HG03565 (cell line): ENCODE data around the gene PTPRC.

Experiments
- ATAC-seq: cut with Tn5 transposase; IDR thresholded peaks from one replicate; pipeline ENCODE4 v1.9.1; 2021; ENCODE audit warnings: mild to moderate bottlenecking, moderate library complexity; ENCODE audit not compliant: unreplicated experiment

PTPRC gene

GRCh38 chr1:198694542-198694941 is 55.7 kb downstream of the PTPRC start:
- no peak for ATAC-seq

- peak; percentile 65 for ATAC-seq
Observed at GRCh38 chr1:198696211-198696610, 57.4 kb downstream of the PTPRC start.

GRCh38 chr1:198699167-198700015 is 60.6 kb downstream of the PTPRC start:
- ATAC-seq: no peak

- ATAC-seq: no peak
Observed at GRCh38 chr1:198700016-198700392, 61.2 kb downstream of the PTPRC start.

- ATAC-seq: no peak
Observed at GRCh38 chr1:198700396-198700795, 61.6 kb downstream of the PTPRC start.

- no peak for ATAC-seq
Observed at GRCh38 chr1:198701250-198701649, 62.4 kb downstream of the PTPRC start.

GRCh38 chr1:198701766-198702539 is 63.1 kb downstream of the PTPRC start:
- no peak for ATAC-seq

- ATAC-seq: no peak
Observed at GRCh38 chr1:198708761-198709525, 70.1 kb downstream of the PTPRC start.

GRCh38 chr1:198711837-198712236 is 73.0 kb downstream of the PTPRC start:
- no peak for ATAC-seq

GRCh38 chr1:198713081-198713480 is 74.2 kb downstream of the PTPRC start:
- no peak for ATAC-seq

- ATAC-seq: no peak
Observed at GRCh38 chr1:198714271-198714670, 75.4 kb downstream of the PTPRC start.

- no peak for ATAC-seq
Observed at GRCh38 chr1:198716051-198716450, 77.2 kb downstream of the PTPRC start.

- ATAC-seq: no peak
Observed at GRCh38 chr1:198717510-198717909, 78.7 kb downstream of the PTPRC start.

GRCh38 chr1:198723127-198723526 is 84.3 kb downstream of the PTPRC start:
- ATAC-seq: no peak

- ATAC-seq: no peak
Observed at GRCh38 chr1:198725090-198725489, 86.2 kb downstream of the PTPRC start.

GRCh38 chr1:198726455-198726854 is 87.6 kb downstream of the PTPRC start:
- no peak for ATAC-seq

GRCh38 chr1:198729195-198729863 is 90.5 kb downstream of the PTPRC start:
- no peak for ATAC-seq

GRCh38 chr1:198730952-198731351 is 92.1 kb downstream of the PTPRC start:
- no peak for ATAC-seq

- peak; percentile 89 for ATAC-seq
Observed at GRCh38 chr1:198734323-198735008, 95.6 kb downstream of the PTPRC start.

- no peak for ATAC-seq
Observed at GRCh38 chr1:198741744-198742143, 102.9 kb downstream of the PTPRC start.
